ENCODE measurements around the gene DIDO1. TPM values are rescaled to one million over a fixed set of nuclear protein-coding genes. Genes with fewer than 3 reads are reported as not detected.

DIDO1 gene
- total RNA-seq, 1 donor from 2014 or later: 58.7 TPM

DNA sequence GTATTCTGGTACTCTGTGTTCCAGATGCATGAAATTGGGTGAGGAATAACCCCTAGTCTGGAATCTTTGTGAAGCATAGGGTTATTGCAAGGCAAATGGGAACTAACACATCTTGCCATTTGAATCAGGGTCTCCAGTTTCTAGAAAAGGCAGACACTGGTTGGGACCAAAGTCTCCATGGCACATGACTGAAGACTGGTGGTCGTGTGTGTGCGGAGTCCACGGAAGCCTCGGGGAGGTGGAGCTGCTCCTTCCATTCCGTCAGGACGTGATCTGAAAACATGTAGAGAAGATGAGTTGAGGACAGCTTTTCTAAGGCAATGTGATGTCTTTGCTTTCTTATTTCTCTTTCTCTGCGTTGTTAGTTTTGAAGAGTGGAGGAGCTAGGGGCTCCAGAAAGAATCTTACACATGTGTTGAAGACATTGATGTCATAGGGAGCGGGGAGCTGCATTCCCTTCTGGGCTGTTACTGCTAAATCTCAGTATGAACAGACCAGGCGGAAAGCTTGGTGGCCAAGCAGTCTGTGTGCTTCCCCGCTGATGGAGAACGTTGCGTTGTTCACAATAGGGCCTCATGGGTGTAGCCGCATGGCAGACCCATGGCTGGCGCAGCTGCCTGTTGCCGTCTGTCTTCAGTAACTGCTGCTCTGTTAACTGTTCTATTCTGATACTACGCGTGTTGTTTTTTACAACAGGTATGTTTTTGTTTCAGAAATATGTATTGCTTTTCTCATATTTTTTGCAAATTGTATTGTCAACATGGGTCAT lies 21.4 kb upstream of the DIDO1 start:
- intact Hi-C loops (cut with DNase I): no loop called here
- no peak for DNase-seq (ENCODE audit: extremely low spot score in 2 of 2)
- Histone ChIP-seq H3K4me3 (no peak overlapping the region), H3K27ac (no peak overlapping the region), H3K27me3 (no peaks in the 10 kb centered on the region), H3K9me3 (no peaks in the 10 kb centered on the region), H3K36me3 (peaks cover 5 to 71% of the 10 kb centered on the region in 2 donors), H3K4me1 (peaks cover 15% of the 10 kb centered on the region)
- TF ChIP-seq POLR2A (IDR thresholded peaks at IDR 0.05) (no peak), POLR2AphosphoS5 (IDR thresholded peaks at IDR 0.05; ENCODE audit: insufficient read depth in 1 of 2, low read depth in 1 of 2) (no peak)
- TF ChIP-seq, protein P1, sequence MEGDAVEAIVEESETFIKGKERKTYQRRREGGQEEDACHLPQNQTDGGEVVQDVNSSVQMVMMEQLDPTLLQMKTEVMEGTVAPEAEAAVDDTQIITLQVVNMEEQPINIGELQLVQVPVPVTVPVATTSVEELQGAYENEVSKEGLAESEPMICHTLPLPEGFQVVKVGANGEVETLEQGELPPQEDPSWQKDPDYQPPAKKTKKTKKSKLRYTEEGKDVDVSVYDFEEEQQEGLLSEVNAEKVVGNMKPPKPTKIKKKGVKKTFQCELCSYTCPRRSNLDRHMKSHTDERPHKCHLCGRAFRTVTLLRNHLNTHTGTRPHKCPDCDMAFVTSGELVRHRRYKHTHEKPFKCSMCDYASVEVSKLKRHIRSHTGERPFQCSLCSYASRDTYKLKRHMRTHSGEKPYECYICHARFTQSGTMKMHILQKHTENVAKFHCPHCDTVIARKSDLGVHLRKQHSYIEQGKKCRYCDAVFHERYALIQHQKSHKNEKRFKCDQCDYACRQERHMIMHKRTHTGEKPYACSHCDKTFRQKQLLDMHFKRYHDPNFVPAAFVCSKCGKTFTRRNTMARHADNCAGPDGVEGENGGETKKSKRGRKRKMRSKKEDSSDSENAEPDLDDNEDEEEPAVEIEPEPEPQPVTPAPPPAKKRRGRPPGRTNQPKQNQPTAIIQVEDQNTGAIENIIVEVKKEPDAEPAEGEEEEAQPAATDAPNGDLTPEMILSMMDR (IDR thresholded peaks at IDR 0.05): no peak

DNA sequence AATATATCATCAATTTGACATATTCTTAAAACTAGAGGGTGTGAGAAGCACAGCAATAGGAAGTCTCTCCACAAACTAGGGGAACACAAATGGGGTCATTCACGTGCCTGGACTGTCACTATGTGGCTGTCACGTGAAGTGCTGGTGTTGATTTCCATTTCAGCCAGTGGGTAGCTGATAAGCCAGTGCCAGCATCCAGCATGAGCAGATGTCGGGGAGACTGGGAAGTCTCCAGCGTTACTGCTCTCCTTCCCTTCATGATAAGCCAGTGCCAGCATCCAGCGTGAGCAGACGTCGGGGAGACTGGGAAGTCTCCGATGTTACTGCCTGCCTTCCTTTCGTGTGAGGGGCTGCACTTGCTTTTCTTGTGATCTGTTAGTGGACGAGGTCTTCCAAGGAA lies 20.6 kb upstream of the DIDO1 start:
- H3K4me3 ChIP-seq: no peak overlapping the region
- H3K27me3 ChIP-seq: no peaks in the 10 kb centered on the region
- no peak for DNase-seq (ENCODE audit: extremely low spot score in 2 of 2)
- intact Hi-C loops (cut with DNase I): no loop called here
- no peak overlapping the region for H3K27ac ChIP-seq
- peaks cover 5 to 79% of the 10 kb centered on the region in 2 donors for H3K36me3 ChIP-seq
- H3K4me1 ChIP-seq: peaks cover 14% of the 10 kb centered on the region
- TF ChIP-seq POLR2A (IDR thresholded peaks at IDR 0.05): no peak
- TF ChIP-seq, protein P1 (IDR thresholded peaks at IDR 0.05): no peak
- TF ChIP-seq POLR2AphosphoS5 (IDR thresholded peaks at IDR 0.05; ENCODE audit: insufficient read depth in 1 of 2, low read depth in 1 of 2): no peak
- no peaks in the 10 kb centered on the region for H3K9me3 ChIP-seq

DNA sequence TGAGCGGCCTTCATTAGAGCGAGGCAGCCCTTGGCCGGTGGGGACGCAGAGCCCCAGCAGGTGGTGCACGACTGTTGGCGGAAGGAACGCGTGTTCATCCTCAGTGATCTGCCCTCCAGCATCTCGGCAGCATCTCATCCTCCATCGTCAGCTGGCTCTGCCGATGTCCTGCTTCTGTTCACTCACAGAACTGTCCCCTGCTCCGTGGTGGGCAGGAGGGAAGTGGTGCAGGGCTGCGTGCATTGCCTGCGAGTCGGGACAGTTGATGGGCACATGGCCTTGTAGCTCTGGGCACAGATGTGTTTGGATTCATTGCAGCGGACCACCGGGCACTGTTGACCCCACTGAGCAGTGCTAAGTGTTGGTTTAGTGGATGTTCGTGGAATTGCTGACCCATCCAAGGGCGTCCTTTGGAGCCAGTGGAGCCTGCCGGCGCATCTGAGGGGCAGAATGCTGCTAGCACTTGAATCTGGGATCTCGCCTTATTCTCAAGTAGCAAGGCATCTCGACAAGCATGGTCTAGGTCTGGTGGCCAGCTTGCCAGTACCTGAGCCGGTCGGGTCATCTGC lies 19.6 kb upstream of the DIDO1 start:
- TF ChIP-seq, protein P1 (IDR thresholded peaks at IDR 0.05): no peak
- TF ChIP-seq POLR2A (IDR thresholded peaks at IDR 0.05): no peak
- TF ChIP-seq POLR2AphosphoS5 (IDR thresholded peaks at IDR 0.05; ENCODE audit: insufficient read depth in 1 of 2, low read depth in 1 of 2): no peak
- DNase-seq (ENCODE audit: extremely low spot score in 2 of 2): no peak
- H3K9me3 ChIP-seq: no peaks in the 10 kb centered on the region
- no peak overlapping the region for H3K27ac ChIP-seq
- no peaks in the 10 kb centered on the region for H3K27me3 ChIP-seq
- H3K4me3 ChIP-seq: no peak overlapping the region
- H3K36me3 ChIP-seq: peaks cover 5 to 79% of the 10 kb centered on the region in 2 donors
- peaks cover 20% of the 10 kb centered on the region for H3K4me1 ChIP-seq
- intact Hi-C loops (cut with DNase I): no loop called here

DNA sequence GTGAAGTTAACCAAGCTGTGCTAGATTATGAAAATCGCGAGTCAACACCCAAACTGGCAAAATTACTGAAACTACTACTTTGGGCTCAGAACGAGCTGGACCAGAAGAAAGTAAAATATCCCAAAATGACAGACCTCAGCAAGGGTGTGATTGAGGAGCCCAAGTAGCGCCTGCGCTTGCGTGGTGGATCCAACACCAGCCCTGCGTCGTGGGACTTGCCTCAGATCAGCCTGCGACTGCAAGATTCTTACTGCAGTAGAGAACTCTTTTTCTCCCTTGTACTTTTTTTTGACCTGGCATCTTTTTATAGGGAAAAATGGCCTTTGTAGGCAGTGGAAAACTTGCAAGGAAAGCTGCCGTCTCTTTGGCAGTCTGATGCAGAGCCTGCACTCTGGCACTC lies 18.4 kb upstream of the DIDO1 start:
- no peaks in the 10 kb centered on the region for H3K9me3 ChIP-seq
- TF ChIP-seq POLR2A (IDR thresholded peaks at IDR 0.05) (no peak), POLR2AphosphoS5 (IDR thresholded peaks at IDR 0.05; ENCODE audit: insufficient read depth in 1 of 2, low read depth in 1 of 2) (no peak)
- TF ChIP-seq, protein P1 (IDR thresholded peaks at IDR 0.05): no peak
- H3K36me3 ChIP-seq: peaks cover 5 to 70% of the 10 kb centered on the region in 2 donors
- no peak overlapping the region for H3K4me3 ChIP-seq
- no peak overlapping the region for H3K27ac ChIP-seq
- intact Hi-C loops (cut with DNase I): no loop called here
- no peaks in the 10 kb centered on the region for H3K27me3 ChIP-seq
- no peak for DNase-seq (ENCODE audit: extremely low spot score in 2 of 2)
- H3K4me1 ChIP-seq: peaks cover 32% of the 10 kb centered on the region

DNA sequence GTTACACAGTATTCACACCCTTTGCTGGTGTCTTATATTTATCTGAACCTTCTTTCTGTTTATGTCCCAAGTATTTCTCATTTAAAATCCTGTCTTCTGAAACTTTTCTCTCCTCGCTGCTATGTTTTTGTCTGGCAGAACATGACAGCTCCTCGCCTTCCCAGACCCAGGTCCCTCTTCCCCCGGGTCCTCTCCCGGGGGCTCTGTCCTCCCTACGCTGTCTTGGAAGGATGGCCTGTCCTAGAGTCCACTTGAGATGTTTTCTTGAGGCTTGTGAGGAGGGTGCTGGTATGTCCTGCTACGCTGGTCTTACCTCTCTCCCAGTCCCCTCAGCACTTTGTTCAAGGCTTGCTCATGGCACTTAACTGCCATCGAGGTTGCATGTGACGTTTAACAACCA lies 17.9 kb upstream of the DIDO1 start:
- Histone ChIP-seq H3K36me3 (peaks cover 5 to 68% of the 10 kb centered on the region in 2 donors), H3K27me3 (no peaks in the 10 kb centered on the region)

More for the DNA sequence above, 17.9 kb upstream of the DIDO1 start:
- Histone ChIP-seq H3K9me3 (no peaks in the 10 kb centered on the region), H3K4me1 (peaks cover 37% of the 10 kb centered on the region), H3K27ac (no peak overlapping the region), H3K4me3 (no peak overlapping the region)
- no peak for DNase-seq (ENCODE audit: extremely low spot score in 2 of 2)
- intact Hi-C loops (cut with DNase I): no loop called here
- TF ChIP-seq, protein P1 (IDR thresholded peaks at IDR 0.05): no peak
- TF ChIP-seq POLR2AphosphoS5 (IDR thresholded peaks at IDR 0.05; ENCODE audit: insufficient read depth in 1 of 2, low read depth in 1 of 2) (no peak), POLR2A (IDR thresholded peaks at IDR 0.05) (no peak)

Data from vagina (tissue), 2 donors.